H9 (cell line): Measurements from ENCODE around the gene LIMK2. TPM values are rescaled to one million over a fixed set of nuclear protein-coding genes. Genes with fewer than 3 reads are reported as not detected.

Experiments
- DNase-seq: peaks from one replicate; pipeline ENCODE4 v3.0.0-alpha.2; 2017
- H2AFZ ChIP-seq: one replicate; pipeline ENCODE4 v1.6.1; 2013; ENCODE audit warnings: mild to moderate bottlenecking, low read length, control low read depth, moderate library complexity
- H2AK5ac ChIP-seq: 2 replicates; pipeline ENCODE4 v1.6.1; 2013; ENCODE audit warnings: low read length, control low read depth, mixed read lengths; ENCODE audit not compliant: insufficient read length
- H2BK120ac ChIP-seq: one replicate; pipeline ENCODE4 v1.6.1; 2013; ENCODE audit warnings: low read depth, mild to moderate bottlenecking, low read length, control low read depth, inconsistent platforms; ENCODE audit not compliant: poor library complexity, severe bottlenecking
- H2BK12ac ChIP-seq: 2 replicates; pipeline ENCODE4 v1.6.1; 2013; ENCODE audit warnings: low read length, control low read depth, mixed read lengths, low read depth; ENCODE audit not compliant: insufficient read length
- H2BK15ac ChIP-seq: 2 replicates; pipeline ENCODE4 v1.6.1; 2013; ENCODE audit warnings: low read depth, low read length, control low read depth
- H2BK20ac ChIP-seq: one replicate; pipeline ENCODE4 v1.6.1; 2013; ENCODE audit warnings: low read depth, mild to moderate bottlenecking, low read length, control low read depth, inconsistent platforms; ENCODE audit not compliant: poor library complexity, severe bottlenecking
- H2BK5ac ChIP-seq: 2 replicates; pipeline ENCODE4 v1.6.1; 2013; ENCODE audit warnings: low read length, control low read depth, mixed read lengths; ENCODE audit not compliant: insufficient read length
- H3K14ac ChIP-seq: 2 replicates; pipeline ENCODE4 v1.6.1; 2013; ENCODE audit warnings: low read length, control low read depth; ENCODE audit not compliant: insufficient read depth
- H3K18ac ChIP-seq: 2 replicates; pipeline ENCODE4 v1.6.1; 2013; ENCODE audit warnings: low read depth, mild to moderate bottlenecking, mixed read lengths, low read length, control low read depth; ENCODE audit not compliant: insufficient read length
- H3K23ac ChIP-seq: 2 replicates; pipeline ENCODE4 v1.6.1; 2013; ENCODE audit warnings: low read length, control low read depth, mixed read lengths, low read depth; ENCODE audit not compliant: insufficient read length
- H3K23me2 ChIP-seq: 2 replicates; pipeline ENCODE4 v1.6.1; 2013; ENCODE audit warnings: low read depth, mild to moderate bottlenecking, mixed read lengths, low read length, control low read depth; ENCODE audit not compliant: insufficient read length, poor library complexity, severe bottlenecking
- H3K27ac ChIP-seq: 2 replicates; pipeline ENCODE4 v1.5.1; 2013; ENCODE audit warnings: low read length, control low read depth, mixed read lengths, low read depth; ENCODE audit not compliant: insufficient read length
- H3K27me3 ChIP-seq: 2 replicates; pipeline ENCODE4 v1.6.1; 2013; ENCODE audit warnings: low read length, control low read depth, inconsistent platforms; ENCODE audit not compliant: insufficient read depth
- H3K4ac ChIP-seq: 2 replicates; pipeline ENCODE4 v1.6.1; 2013; ENCODE audit warnings: low read depth, mild to moderate bottlenecking, control low read depth, inconsistent platforms, low read length, moderate library complexity
- H3K4me1 ChIP-seq: 2 replicates; pipeline ENCODE4 v1.6.1; 2013; ENCODE audit warnings: low read length, control low read depth, inconsistent platforms; ENCODE audit not compliant: insufficient read depth
- H3K4me2 ChIP-seq: 2 replicates; pipeline ENCODE4 v1.6.1; 2013; ENCODE audit warnings: low read length, control low read depth, mixed read lengths; ENCODE audit not compliant: insufficient read length, insufficient read depth
- H3K56ac ChIP-seq: 2 replicates; pipeline ENCODE4 v1.6.1; 2013; ENCODE audit warnings: low read depth, mild to moderate bottlenecking, mixed read lengths, low read length, control low read depth; ENCODE audit not compliant: insufficient read length
- H3K79me1 ChIP-seq: 2 replicates; pipeline ENCODE4 v1.6.1; 2013; ENCODE audit warnings: low read depth, mild to moderate bottlenecking, moderate library complexity, low read length, control low read depth, inconsistent platforms; ENCODE audit not compliant: insufficient read depth, poor library complexity, severe bottlenecking
- H3K79me2 ChIP-seq: 2 replicates; pipeline ENCODE4 v1.6.1; 2013; ENCODE audit warnings: low read length, control low read depth, inconsistent platforms; ENCODE audit not compliant: insufficient read depth
- H3K9ac ChIP-seq: 2 replicates; pipeline ENCODE4 v1.6.1; 2013; ENCODE audit warnings: low read length, control low read depth, mixed read lengths; ENCODE audit not compliant: insufficient read length; ENCODE audit errors: extremely low read depth
- H3K9me3 ChIP-seq: one replicate; pipeline ENCODE4 v1.6.1; 2013; ENCODE audit warnings: low read depth, low read length, inconsistent platforms; ENCODE audit not compliant: control insufficient read depth
- H3T11ph ChIP-seq: one replicate; pipeline ENCODE4 v1.6.1; 2013; ENCODE audit warnings: mild to moderate bottlenecking, low read length, control low read depth, inconsistent platforms
- H4K20me1 ChIP-seq: one replicate; pipeline ENCODE4 v1.6.1; 2013; ENCODE audit not compliant: control insufficient read depth, insufficient read length, insufficient read depth
- H4K5ac ChIP-seq: 2 replicates; pipeline ENCODE4 v1.6.1; 2013; ENCODE audit warnings: low read depth, mild to moderate bottlenecking, mixed read lengths, low read length, control low read depth; ENCODE audit not compliant: insufficient read length
- H4K8ac ChIP-seq: replicated peaks from 2 replicates; pipeline ENCODE4 v1.6.1; 2013; ENCODE audit warnings: low read length, control low read depth, mixed read lengths, low read depth; ENCODE audit not compliant: insufficient read length
- H4K91ac ChIP-seq: 2 replicates; pipeline ENCODE4 v1.6.1; 2013; ENCODE audit warnings: low read depth, mild to moderate bottlenecking, moderate library complexity, mixed read lengths, low read length, control low read depth; ENCODE audit not compliant: insufficient read length
- H3K27ac Mint-ChIP-seq, 3 experiments: 2 replicates in 2 of 3; 3 replicates in 1 of 3; pipeline ENCODE4 v1.8.0; 2020 to 2021; ENCODE audit warnings: mixed read lengths in 3 of 3, mild to moderate bottlenecking in 1 of 3, moderate library complexity in 1 of 3
- H3K27me3 Mint-ChIP-seq: 2 replicates; pipeline ENCODE4 v1.8.0; 2021; ENCODE audit warnings: low read depth, mild to moderate bottlenecking, moderate library complexity, mixed read lengths
- H3K36me3 Mint-ChIP-seq, 3 experiments: 2 replicates in 2 of 3; 3 replicates in 1 of 3; pipeline ENCODE4 v1.8.0; 2020 to 2021; ENCODE audit warnings: low read depth in 3 of 3, mixed read lengths in 3 of 3; ENCODE audit not compliant: insufficient read depth in 1 of 3
- H3K4me1 Mint-ChIP-seq, 2 experiments: 2 replicates each; pipeline ENCODE4 v1.8.0; 2020; ENCODE audit warnings: mixed read lengths in 2 of 2
- H3K4me3 Mint-ChIP-seq, 2 experiments: 2 replicates in 1 of 2; 3 replicates in 1 of 2; pipeline ENCODE4 v1.8.0; 2020 to 2021; ENCODE audit warnings: mild to moderate bottlenecking in 2 of 2, mixed read lengths in 2 of 2, moderate library complexity in 1 of 2
- H3K9me3 Mint-ChIP-seq, 2 experiments: 2 replicates in 1 of 2; 3 replicates in 1 of 2; pipeline ENCODE4 v1.8.0; 2020; ENCODE audit warnings: mild to moderate bottlenecking in 2 of 2, mixed read lengths in 2 of 2, moderate library complexity in 1 of 2
- WGBS: extraction: QIAGEN DNeasy Blood & Tissue Kit; methylation state at CpG from one replicate; pipeline ENCODE4 v1.1.7; 2013; ENCODE audit warnings: missing lambda C conversion rate, low lambda C conversion rate, mixed read lengths; ENCODE audit not compliant: insufficient read length; ENCODE audit errors: extremely low coverage; 5-methylcytosine and 5-hydroxymethylcytosine counted together
- total RNA-seq: library from RNA; stranded (reverse); gene quantifications from 2 replicates; pipeline ENCODE4 v1.2.1, GENCODE V29; 2021
- TF ChIP-seq, protein P1 (sequence below): fragments of 200-600 bp; sonication (generic); conservative IDR thresholded peaks from 3 replicates; pipeline ENCODE4 v1.8.0; 2021; ENCODE audit warnings: antibody characterized with exemption, mild to moderate bottlenecking

Gene LIMK2
- total RNA-seq, 1 experiment from 2014 or later = 51.3 TPM

DNA sequence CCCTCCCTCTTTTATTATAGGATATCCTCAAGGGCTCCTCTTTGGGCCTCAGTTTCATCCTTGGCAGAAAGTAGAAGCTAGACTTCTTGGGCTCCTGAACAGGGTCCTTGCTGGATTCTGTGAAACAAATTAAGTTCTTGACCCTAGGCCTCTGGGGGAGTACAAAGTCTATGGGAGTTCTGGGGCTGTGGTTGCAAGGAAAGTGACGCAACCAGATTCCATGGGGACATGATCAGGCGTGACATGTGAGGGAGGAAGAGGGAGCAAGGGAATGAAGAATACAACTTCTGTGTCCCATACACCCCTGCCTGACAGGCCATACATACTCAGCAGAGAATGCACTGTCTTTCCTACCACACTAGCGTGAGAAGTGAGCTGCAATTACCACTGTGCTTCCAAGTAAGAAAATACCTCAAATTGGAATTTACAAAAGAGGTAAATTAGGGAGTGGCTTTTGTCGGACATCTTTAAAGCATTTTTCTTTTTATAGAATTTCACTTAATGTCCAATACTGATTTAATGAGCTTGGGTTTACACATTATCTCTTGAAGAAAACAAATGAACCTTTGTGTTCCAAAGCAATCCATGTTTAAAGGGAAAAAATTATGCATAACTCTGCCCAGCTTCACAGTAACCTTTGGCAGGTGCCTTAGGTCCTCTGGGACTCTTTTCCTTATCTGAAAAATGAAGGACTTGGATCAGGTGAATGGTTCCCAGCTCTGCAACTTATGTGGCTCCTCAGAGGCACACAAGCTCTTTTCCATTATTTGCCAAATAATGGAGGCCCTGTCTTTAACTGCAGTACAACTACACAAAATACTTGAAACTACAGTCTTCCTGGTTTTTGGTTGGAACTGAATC, 38.9 kb downstream of the LIMK2 start:
- H3K9ac ChIP-seq = no peak overlapping the region
- H3K4me1 ChIP-seq = 0 out of 2 replicates have a peak, but pooled peaks cover 4% of the 10 kb centered on the region
- H3K4ac ChIP-seq = no peak overlapping the region
- H2BK5ac ChIP-seq = no peak overlapping the region
- no peaks in the 10 kb centered on the region for H3K23me2 ChIP-seq
- no peak overlapping the region for H3K23ac ChIP-seq
- no peak overlapping the region for H3T11ph ChIP-seq
- Mint-ChIP-seq H3K27me3 (no peaks in the 10 kb centered on the region; the same call in 1 of the 2 replicates), H3K36me3 (peaks cover 0 to 11% (median 0%) of the 10 kb centered on the region in 3 experiments; a peak in 3 of 7 replicates), H3K4me3 (no peak overlapping the region), H3K9me3 (no peaks in the 10 kb centered on the region), H3K27ac (peak overlapping the region; percentile 26 to 91 (median 72); a peak in 3 of 7 replicates), H3K4me1 (peaks cover 39 to 50% of the 10 kb centered on the region in 2 experiments)
- no peaks in the 10 kb centered on the region for H3K79me2 ChIP-seq
- no peak overlapping the region for H2BK20ac ChIP-seq
- no peak overlapping the region for H2BK15ac ChIP-seq
- no peak overlapping the region for H4K91ac ChIP-seq
- DNase-seq = no peak
- H3K4me2 ChIP-seq = no peak overlapping the region
- no peak overlapping the region for H3K27ac ChIP-seq
- no peak overlapping the region for H2AK5ac ChIP-seq
- no peak overlapping the region for H3K18ac ChIP-seq
- no peak overlapping the region for H2BK120ac ChIP-seq
- TF ChIP-seq, protein P1, sequence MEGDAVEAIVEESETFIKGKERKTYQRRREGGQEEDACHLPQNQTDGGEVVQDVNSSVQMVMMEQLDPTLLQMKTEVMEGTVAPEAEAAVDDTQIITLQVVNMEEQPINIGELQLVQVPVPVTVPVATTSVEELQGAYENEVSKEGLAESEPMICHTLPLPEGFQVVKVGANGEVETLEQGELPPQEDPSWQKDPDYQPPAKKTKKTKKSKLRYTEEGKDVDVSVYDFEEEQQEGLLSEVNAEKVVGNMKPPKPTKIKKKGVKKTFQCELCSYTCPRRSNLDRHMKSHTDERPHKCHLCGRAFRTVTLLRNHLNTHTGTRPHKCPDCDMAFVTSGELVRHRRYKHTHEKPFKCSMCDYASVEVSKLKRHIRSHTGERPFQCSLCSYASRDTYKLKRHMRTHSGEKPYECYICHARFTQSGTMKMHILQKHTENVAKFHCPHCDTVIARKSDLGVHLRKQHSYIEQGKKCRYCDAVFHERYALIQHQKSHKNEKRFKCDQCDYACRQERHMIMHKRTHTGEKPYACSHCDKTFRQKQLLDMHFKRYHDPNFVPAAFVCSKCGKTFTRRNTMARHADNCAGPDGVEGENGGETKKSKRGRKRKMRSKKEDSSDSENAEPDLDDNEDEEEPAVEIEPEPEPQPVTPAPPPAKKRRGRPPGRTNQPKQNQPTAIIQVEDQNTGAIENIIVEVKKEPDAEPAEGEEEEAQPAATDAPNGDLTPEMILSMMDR = no peak
- no peak overlapping the region for H3K14ac ChIP-seq
- no peak overlapping the region for H2AFZ ChIP-seq
- H4K8ac ChIP-seq = no peak overlapping the region
- H4K20me1 ChIP-seq = no peaks in the 10 kb centered on the region
- H3K9me3 ChIP-seq = no peaks in the 10 kb centered on the region
- WGBS = no CpG with 5 or more reads among the region's 4 CpGs
- no peak overlapping the region for H2BK12ac ChIP-seq
- H3K79me1 ChIP-seq = no peaks in the 10 kb centered on the region
- no peak overlapping the region for H4K5ac ChIP-seq
- no peak overlapping the region for H3K56ac ChIP-seq
- no peaks in the 10 kb centered on the region for H3K27me3 ChIP-seq
